GM21529 (cell line): ENCODE measurements around the gene TLN1.

Source experiments
- ATAC-seq: cut with Tn5 transposase; IDR thresholded peaks from one replicate; pipeline ENCODE4 v1.9.1; 2021; ENCODE audit not compliant: unreplicated experiment

TLN1 gene

GRCh38 chr9:35711501-35712428 is 20.2 kb downstream of the TLN1 start:
- ATAC-seq, result no peak

DNA sequence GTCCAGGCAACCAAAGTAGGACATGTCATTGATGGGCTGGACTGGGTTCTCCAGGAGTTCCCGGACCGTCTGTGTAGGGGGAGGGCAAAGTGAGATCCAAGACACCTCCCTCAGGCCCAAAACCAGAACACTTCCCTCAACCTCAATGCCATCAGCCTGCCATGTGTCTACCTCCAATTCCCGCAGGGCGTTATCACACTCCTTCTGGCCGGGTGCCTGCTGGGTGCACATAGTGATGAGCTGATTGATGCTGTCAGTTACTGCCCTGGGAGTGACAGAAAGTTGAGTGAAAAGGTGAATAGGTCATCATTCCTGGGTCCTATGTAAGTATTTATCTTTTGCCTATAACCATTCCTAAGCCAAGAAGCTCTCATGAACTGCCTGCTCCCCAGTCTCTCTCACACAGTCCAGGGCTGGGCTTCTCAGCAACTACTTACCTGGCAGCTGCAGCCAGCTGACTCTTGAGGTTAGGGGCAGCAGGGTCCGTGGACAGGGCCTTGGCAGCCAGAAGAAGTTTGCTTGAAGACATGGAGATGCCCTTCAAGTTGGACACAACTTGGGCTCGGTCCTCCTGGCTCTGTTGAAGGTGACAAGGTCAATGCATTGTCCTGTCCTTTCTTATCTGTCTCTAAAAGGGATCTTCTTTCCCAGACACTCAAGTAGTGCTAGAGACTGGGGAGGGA is 21.0 kb downstream of the TLN1 start:
- ATAC-seq, result no peak

GRCh38 chr9:35708146-35708545 is 23.8 kb downstream of the TLN1 start:
- no peak for ATAC-seq

DNA sequence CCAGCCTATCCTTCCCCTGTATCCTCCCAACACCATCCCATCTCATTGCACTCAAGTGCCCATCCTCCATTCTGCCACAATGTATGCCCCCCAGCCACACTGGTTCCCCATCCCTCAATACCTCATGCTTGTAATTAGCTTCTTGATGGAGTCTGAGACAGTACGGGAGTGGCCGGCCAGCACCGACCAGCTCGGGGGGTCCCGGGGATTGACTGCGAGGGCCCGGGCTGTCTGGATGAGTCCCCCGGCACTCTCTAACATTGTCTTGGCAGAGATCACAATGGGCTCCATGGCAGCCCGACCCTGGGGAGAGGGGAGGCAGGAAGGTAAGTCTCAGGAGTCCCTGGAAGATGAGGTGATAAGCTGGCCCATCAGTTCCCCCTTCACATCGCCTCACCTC is 25.0 kb downstream of the TLN1 start:
- no peak for ATAC-seq

GRCh38 chr9:35705836-35706430 is 26.1 kb downstream of the TLN1 start:
- ATAC-seq, result no peak

DNA sequence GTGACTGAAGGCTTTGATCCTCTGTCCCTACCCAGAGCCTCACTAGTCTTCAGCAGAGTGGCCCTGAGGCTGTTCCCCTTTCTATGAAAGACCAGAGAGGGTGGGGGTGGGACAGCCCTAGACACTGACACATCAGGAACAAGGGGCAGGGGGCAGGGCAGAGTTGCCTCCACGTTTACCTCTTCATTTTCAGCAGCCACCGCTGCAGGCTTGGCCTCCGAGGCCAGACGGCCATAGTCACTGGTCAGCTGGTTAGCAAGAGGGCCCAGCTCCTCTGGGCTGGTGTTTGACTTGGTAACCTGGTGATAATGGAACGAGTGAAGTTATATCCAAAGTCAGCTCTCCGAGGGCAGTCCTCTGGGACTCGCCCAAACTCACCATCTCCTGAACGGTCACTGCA is 26.6 kb downstream of the TLN1 start:
- ATAC-seq, result no peak

DNA sequence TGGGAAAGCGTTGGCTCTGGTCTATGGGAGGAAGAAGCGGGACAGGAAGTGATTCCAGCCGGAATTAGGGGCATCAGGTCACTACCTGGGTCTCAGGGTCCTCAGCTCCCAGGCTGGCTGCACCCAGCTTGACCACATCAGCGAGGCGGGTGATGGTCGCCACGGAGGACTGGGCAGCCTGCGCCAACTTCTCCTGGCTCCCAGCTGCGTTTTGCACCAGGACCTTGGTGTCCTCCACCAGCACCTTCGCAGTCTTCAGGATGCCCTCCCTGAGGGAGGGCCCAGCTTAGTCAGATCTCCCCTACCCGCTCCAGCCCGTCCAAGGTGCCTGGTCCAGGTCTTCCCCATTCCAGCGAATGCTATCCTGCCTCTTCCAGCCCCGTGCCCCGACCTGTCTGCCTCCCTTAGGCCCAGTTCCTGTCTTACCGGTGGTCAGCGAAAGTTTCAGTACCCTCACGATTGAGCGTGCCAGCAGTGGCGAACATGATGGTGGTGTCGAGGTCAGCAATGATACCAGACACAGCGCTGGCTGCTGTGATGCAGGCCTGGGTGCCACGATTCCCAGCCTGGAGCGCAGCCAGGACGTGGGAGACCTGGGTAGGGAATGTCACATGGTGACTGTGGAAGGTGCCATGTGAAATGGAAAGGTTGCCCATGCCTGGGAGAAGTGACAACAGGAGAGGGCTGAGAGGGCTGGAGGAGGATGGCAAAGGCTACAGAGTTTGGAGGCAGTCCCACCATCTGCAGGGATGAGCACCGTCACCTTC is 27.9 kb downstream of the TLN1 start:
- ATAC-seq, result no peak

DNA sequence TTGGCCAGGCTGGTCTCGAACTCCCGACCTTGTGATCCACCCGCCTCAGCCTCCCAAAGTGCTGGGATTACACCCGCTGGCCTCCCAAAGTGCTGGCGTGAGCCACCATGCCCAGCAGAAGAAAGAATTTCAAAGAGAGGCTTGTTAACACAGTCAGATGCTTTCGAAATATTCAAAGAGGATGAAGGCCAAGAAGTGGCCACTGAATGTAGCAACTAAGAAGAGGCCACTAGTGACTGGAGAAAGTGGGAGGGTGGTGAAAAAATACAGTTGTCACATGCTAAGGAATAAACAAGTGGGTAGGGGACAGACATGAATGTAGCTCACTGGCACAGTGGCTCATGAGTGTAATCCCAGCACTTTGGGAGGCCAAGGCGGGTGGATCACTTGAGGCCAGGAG is 29.3 kb downstream of the TLN1 start:
- no peak for ATAC-seq

DNA sequence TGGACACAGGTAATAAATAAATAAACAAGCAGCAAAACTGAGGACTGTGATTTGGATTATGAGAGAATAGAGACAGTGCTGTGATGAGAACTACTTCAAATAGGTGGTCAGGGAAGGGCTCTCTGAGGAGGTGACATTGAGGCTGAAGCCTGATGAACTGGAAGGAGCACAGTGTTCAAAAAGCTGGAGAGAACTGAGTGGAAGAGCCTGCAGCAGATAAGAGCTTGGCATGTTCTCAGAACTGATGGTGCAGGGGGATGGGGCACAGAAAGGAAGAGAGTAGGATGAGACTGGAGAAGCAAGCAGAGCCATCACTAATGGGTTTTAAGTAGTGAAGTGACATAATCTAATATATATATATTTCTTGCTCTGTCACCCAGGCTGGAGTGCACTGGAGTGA is 31.1 kb downstream of the TLN1 start:
- ATAC-seq, result no peak

DNA sequence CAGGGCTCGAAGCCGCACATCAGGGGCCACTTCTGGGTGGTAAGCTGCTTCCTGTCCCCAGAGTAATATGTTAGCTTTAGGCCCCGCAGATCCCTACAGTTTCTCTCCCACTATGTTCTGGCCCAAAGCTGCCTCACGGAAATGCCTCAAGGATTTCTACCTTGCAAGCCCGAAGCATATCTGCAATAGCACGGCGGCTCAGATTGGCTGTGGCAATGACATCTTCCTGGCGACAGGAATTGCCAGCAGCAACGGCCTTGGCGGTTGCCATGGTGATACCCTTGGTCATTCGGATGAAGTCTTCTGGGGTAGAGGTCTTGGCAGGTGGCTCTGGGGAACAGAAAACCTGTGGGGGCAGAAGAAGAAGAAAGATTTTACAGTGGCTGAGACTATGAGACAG is 32.0 kb downstream of the TLN1 start:
- no peak for ATAC-seq

DNA sequence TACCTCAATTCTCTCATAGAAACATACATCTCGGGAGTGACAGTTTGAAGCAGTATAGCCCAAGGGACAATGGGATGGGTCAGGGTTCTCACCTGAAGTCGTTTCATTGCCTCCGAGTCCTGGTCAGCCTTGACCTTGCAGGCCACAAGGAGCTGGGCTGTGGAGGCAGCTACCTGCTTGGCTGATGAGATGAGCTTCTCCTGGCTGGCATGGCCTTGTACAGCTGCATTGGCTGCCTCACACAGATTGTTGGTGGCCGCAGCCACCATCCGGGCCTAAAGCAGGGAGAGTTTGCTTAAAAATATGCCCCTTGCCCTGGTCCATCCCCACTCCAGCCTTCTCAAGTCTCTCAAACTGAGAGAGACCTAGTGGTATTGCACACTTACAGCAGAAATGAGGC is 33.8 kb downstream of the TLN1 start:
- no peak for ATAC-seq

GRCh38 chr9:35697486-35697885 is 34.5 kb downstream of the TLN1 start:
- no peak for ATAC-seq

DNA sequence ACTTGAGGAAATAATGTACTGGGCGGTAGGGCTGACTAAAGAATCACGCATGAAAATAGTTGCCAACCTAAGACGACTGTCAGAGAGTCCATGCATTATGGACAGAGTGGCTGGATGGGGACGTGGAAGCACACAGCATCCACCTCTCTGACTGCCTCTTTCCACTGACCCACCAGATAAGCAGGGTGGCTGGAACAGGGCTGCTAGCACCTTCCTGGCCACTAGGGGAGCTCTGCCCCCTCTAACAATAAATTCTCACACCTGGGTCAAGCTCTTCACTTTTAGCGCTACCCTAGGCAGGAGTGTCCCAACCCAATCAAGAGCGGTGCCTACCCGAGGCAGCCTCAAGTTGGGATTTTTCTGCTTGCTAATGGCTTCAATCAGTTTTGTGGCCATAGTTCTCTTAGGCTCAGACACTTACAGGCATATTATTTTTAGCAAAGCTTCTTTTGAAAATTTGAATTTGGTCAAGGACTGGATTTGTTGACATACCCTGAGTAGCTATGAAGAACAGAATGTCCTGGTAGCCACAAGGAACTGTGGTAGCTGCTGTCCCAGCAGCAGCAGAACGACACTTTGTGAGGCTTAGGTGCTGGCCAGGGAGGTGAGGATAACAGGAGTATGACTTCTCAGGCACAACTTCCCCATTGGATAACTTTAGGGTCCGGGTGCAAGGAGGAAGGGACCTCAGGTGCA is 35.3 kb downstream of the TLN1 start:
- ATAC-seq, result peak; percentile 88

- no peak for ATAC-seq
Observed at GRCh38 chr9:35695943-35696401, 36.0 kb downstream of the TLN1 start.

DNA sequence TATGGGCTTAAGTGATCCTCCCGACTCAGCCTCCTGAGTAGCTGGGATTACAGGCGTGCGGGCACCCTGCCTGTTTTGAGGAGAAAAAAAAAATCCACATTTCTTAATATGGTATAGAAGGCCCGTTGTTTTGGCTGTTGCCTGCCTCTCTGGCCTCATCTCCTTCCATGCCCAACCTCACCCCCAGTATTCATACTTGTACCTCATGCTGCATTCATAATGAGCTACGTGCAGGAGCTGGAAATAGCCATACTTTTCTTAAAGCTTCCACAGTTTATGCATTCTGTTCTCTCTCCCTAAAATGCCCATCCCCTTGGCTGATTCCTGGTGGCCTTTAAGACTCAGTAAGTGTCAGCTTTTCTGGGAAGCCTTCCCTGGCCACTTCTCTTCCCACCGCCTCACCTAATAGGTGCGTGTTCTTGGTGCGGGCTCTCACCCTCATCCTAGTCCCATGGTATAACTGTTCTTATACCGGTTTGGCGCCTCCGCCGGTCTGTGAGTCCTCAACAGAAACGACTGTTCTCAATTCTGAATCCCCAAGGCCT is 40.2 kb downstream of the TLN1 start:
- ATAC-seq, result no peak

DNA sequence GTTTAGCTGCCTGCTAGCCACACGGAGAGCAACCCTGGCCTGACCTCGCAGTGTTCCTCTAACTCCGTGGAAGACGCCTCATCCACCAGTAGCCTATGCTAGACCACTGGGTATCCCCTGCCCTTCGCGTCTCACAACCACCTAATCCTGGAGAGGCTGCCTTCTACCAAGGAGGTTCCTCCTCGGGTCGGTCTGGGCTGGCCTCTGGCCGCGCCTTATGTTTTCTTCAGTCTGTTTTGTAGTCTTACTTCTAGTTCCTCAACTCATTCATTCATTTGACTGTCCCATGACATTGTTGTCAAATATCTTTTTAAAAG is 40.7 kb downstream of the TLN1 start:
- no peak for ATAC-seq

DNA sequence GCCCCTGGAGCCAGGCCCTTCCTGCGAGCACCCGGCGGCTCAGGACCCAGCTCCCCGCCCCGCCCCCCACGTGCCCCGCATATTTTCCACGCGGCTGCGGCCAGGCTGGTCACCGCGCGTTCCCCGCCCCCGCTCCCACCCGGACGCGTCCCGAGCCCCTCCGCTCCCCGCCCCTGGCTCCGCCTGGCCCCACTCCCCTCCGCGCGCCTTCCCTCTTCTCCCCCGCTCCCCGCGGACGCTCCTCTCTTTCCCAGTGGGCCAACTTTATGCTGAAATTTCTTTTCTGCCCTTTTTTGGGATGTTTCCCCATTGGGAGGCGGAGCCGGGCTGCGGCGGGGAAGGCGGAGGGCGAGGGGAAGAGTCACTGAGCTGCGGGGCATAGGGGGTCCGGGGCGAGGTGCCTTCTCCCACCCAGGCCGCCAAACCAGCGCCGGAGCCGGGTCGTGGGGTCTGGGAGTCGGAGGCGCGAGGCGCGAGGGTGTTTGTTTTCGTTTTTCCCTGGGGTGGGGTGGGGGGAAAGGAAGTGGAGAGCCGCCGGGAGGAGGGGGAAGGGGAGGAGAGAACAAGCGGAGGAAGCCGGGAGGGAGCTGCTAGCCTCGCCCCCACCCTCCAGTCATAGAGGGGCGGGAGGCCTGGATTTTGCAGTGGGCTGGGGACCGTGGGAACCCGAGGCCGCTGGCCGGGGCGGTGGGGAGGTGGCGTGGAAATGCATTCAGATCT is 41.2 kb downstream of the TLN1 start:
- no peak for ATAC-seq

DNA sequence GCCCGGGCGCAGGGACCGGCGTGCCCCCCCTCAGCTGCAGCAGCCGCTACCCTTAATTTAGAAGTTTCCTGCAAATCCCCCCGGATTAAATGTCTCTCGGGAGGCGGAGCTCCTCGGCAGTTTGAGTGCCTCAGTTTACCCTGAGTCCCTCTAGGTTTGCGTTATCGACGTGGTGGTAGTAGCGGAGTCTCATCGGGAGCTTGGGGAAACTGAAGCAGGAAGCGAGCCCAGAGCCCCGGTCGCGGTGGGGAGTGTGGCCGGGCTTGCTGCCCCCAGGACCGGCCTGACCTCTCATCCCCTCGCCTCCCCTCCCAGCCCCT is 41.7 kb downstream of the TLN1 start:
- no peak for ATAC-seq

- ATAC-seq, result no peak
Observed at GRCh38 chr9:35689542-35690293, 42.3 kb downstream of the TLN1 start, which contains the start of gene TPM2. Gene TPM2, minus strand, starts transcription at chr9:35689925. Its CDS starts 108 bp downstream, at chr9:35689817.
